HG03175 (cell line): ENCODE results near the gene NBPF9.
"Not testable (repeated sequence)": the region's sequence is repeated elsewhere in the genome, so short reads cannot be mapped to it uniquely, and the experiment has no call there.

ENCODE experiments used
- ATAC-seq: cut with Tn5 transposase; IDR thresholded peaks from one replicate; pipeline ENCODE4 v1.9.1; 2021; ENCODE audit warnings: mild to moderate bottlenecking, moderate library complexity; ENCODE audit not compliant: unreplicated experiment

NBPF9 gene

DNA sequence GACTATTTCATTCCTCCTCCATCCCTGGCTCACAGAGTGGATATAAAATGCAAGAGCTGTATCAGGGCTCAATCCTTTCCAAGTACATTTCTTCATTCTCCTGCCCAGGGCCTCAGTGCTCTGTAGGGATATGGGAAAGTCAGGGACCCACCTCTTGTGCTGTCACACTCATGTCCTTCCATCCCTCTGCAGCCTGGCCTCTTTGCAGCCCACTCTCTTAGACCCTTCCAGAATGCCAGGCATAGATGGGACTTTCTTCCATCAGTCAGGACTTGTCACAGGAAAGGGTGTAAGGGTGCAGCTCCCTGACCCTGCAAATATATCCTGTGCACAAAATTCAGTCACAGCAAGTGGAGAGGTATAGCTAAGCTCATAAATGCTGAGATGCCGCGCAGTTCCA, 86.7 kb downstream of the NBPF9 start:
- ATAC-seq, result not testable (repeated sequence)

DNA sequence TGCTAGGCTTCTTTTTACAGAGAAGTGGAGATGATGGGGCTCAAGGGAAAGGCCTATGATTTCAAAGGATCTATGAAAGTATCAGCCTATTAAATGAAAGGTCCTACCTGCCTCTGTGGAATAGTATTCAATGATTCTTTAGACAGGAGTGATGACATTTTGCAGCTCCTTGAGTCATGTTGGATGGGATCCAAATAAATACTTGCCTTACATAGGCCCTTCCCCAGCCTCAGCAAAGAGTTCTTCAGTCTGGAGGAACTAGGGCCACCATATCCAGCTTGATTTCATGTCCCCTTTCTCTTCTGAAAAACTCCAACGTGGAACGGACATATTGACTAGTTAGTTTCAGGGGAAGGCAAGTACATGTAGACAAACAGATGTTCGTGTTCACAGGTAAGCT, 87.8 kb downstream of the NBPF9 start:
- ATAC-seq, result not testable (repeated sequence)

- ATAC-seq, result not testable (repeated sequence)
These were observed 89.8 kb downstream of the NBPF9 start for GRCh38 chr1:149013513-149013912.

DNA sequence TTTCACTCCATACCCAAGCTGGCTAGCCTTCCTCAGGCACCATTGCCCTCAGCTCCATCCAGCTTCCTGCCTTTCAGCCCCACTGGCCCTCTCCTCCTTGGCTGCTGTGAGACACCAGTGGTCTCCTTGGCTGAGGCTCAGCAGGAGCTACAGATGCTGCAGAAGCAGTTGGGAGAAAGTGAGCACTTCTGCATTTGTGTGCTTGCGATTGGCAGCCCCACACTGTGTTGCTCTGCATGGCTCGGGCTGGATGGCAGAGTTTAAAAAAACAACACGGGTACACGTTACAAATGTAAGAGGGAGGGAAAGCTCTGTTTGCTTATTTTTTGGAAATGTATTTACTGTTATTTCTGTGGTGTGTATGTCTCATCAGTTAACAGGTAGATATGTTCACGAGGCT, 90.8 kb downstream of the NBPF9 start:
- ATAC-seq, result not testable (repeated sequence)

GRCh38 chr1:149009761-149010160, 93.6 kb downstream of the NBPF9 start:
- ATAC-seq, result not testable (repeated sequence)

DNA sequence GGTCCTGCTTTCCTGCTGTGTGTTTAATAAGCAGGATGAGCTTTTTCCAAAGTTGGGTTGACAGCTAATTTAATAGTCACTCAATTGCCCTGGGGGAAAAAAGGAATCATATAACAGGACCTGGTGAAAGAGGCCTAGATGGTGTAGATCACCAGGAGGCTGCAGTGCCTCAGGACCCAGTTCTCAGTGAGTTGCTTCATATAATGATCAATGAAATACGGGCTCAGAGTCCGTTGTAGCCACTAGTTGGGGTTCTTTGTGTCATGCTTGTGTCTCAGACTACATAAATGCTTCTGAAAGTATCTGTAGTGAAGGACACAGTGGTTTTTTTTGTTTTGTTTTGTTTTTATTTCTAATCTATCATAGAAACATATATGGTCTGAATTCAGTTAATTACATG, 94.6 kb downstream of the NBPF9 start:
- ATAC-seq, result not testable (repeated sequence)

GRCh38 chr1:149008326-149008725, 95.0 kb downstream of the NBPF9 start:
- ATAC-seq, result not testable (repeated sequence)
